ENCODE measurements around the gene TRIM74. TPM values are rescaled to one million over a fixed set of nuclear protein-coding genes. Genes with fewer than 3 reads are reported as not detected.

Gene TRIM74
- total and polyA plus RNA-seq, 2 of the 8 experiments (the other 6 are each of a cell fraction or from before 2014, with no cell fraction given) = 0.52 TPM; not detected in 1

- Histone ChIP-seq H4K8ac (ENCODE audit: extremely low read depth, insufficient read depth, low read length) (no peak overlapping the region), H3K4me3 (ENCODE audit: extremely low read depth in 1 of 4, insufficient read depth in 2 of 4, low read depth in 3 of 4, low read length in 4 of 4) (no peak overlapping the region), H3K4me2 (ENCODE audit: insufficient read depth in 1 of 2, low read depth in 2 of 2, low read length in 2 of 2) (no peak overlapping the region), H4K20me1 (replicated peaks in 1 of 2; ENCODE audit: control insufficient read depth in 1 of 2, insufficient read depth in 2 of 2, low read length in 2 of 2) (no peaks in the 10 kb centered on the region), H3K27me3 (replicated peaks in 1 of 4; ENCODE audit: control insufficient read depth in 3 of 4, extremely low read depth in 1 of 4, insufficient read depth in 3 of 4, low read length in 3 of 4) (no peaks in the 10 kb centered on the region), H2BK20ac (ENCODE audit: low read length) (no peak overlapping the region), H3K9me3 (ENCODE audit: insufficient read depth in 2 of 2, low read depth in 1 of 2, low read length in 1 of 2) (no peaks in the 10 kb centered on the region), H2BK15ac (ENCODE audit: low read length) (no peak overlapping the region), H2AK5ac (ENCODE audit: low read depth, low read length) (no peak overlapping the region), H3K4ac (replicated peaks; ENCODE audit: insufficient read length, low read depth, low read length) (no peak overlapping the region), H3K18ac (ENCODE audit: extremely low read depth, low read length) (no peak overlapping the region), H3K23ac (ENCODE audit: insufficient read length) (no peak overlapping the region), H3K4me1 (replicated peaks in 1 of 4; ENCODE audit: control insufficient read depth in 3 of 4, insufficient read depth in 4 of 4, low read length in 3 of 4) (0 out of 7 replicates have a peak, but pooled peaks cover 0 to 4% (median 0%) of the 10 kb centered on the region in 4 experiments), H3K27ac (ENCODE audit: low read depth, low read length) (no peak overlapping the region), H2BK5ac (ENCODE audit: low read depth, low read length) (no peak overlapping the region), H4K91ac (replicated peaks; ENCODE audit: insufficient read length, low read length) (no peak overlapping the region), H4K5ac (ENCODE audit: insufficient read length, low read depth, low read length) (no peak overlapping the region), H3K14ac (ENCODE audit: insufficient read length) (no peak overlapping the region), H3K9ac (replicated peaks in 1 of 4; ENCODE audit: extremely low read depth in 1 of 4, low read depth in 3 of 4, low read length in 3 of 4) (no peak overlapping the region), H3K79me2 (ENCODE audit: control insufficient read depth in 1 of 2, insufficient read depth in 2 of 2, low read length in 2 of 2) (peaks cover 0 to 20% of the 10 kb centered on the region in 2 experiments; a peak in 2 of 4 replicates), H2AFZ (ENCODE audit: low read length) (no peak overlapping the region), H3K23me2 (ENCODE audit: low read depth, low read length) (no peaks in the 10 kb centered on the region), H2BK120ac (replicated peaks; ENCODE audit: low read depth, low read length) (no peak overlapping the region), H3K36me3 (ENCODE audit: control insufficient read depth in 2 of 4, insufficient read depth in 4 of 4, low read length in 3 of 4) (no peaks in the 10 kb centered on the region), H3K79me1 (ENCODE audit: low read depth, low read length) (peaks cover 3% of the 10 kb centered on the region), H2BK12ac (ENCODE audit: low read depth, low read length) (no peak overlapping the region), H3K56ac (replicated peaks; ENCODE audit: insufficient read length, low read depth, low read length) (no peak overlapping the region)
- CTCF ChIA-PET (ENCODE audit: partially characterized antibody) = interaction anchor here (1.1 kb wide), 1 partner anchor 9 kb away, joined by 3 read pairs; no protein-coding TSS in a partner anchor
- POLR2A ChIA-PET (ENCODE audit: partially characterized antibody) = interaction anchor here (0.6 to 1.6 kb wide), 2 partner anchors 9 to 90 kb away, joined by 3 to 4 read pairs; no protein-coding TSS in a partner anchor
- TF ChIP-seq CHD1 (IDR thresholded peaks at IDR 0.05; ENCODE audit: low read depth, low read length) (no peak), KDM5A (IDR thresholded peaks at IDR 0.05; ENCODE audit: low read length) (no peak), POLR2AphosphoS5 (IDR thresholded peaks at IDR 0.05; ENCODE audit: low read depth, low read length) (no peak), JUND (IDR thresholded peaks at IDR 0.05; ENCODE audit: low read length) (no peak)
- WGBS, 2 experiments (ENCODE audit: extremely low coverage in 1 of 2, insufficient coverage in 1 of 2, insufficient read length in 1 of 2, insufficient replicate concordance in 2 of 2, low coverage in 1 of 2, low lambda C conversion rate in 2 of 2, missing lambda C conversion rate in 1 of 2) = 90% methylated on average over 4 of the region's 4 CpGs; no CpG with 5 or more reads in 1 of the 2 experiments
- DNase-seq (ENCODE audit: low read depth in 1 of 2, low spot score in 2 of 2) = no peak
- FAIRE-seq = no peak
Observed at GRCh38 chr7:72919256-72919775, 50.0 kb downstream of the TRIM74 start.
